Gastroesophageal sphincter (tissue), 3 donors: Measurements from ENCODE around the gene MYOF.
A peak's percentile ranks its signal among the peaks of the same experiment; 100 is the strongest.

Experiments used
- POLR2A ChIP-seq, 2 donors: fragments of 450-650 bp; IDR thresholded peaks; one replicate each; pipeline ENCODE4 v1.6.1; 2017; ENCODE audit warnings: antibody characterized with exemption in 2 of 2, mild to moderate bottlenecking in 2 of 2, moderate library complexity in 1 of 2
- TF ChIP-seq, protein P1 (sequence below), 4 experiments: fragments of 200-600 bp in 2 of 4; fragments of 450-650 bp in 2 of 4; sonication (generic) in 1 of 4; IDR thresholded peaks; one replicate each; pipeline ENCODE4 v1.5.1; 2017 to 2019; ENCODE audit warnings: antibody characterized with exemption in 4 of 4, mild to moderate bottlenecking in 2 of 4, moderate library complexity in 2 of 4

DNA sequence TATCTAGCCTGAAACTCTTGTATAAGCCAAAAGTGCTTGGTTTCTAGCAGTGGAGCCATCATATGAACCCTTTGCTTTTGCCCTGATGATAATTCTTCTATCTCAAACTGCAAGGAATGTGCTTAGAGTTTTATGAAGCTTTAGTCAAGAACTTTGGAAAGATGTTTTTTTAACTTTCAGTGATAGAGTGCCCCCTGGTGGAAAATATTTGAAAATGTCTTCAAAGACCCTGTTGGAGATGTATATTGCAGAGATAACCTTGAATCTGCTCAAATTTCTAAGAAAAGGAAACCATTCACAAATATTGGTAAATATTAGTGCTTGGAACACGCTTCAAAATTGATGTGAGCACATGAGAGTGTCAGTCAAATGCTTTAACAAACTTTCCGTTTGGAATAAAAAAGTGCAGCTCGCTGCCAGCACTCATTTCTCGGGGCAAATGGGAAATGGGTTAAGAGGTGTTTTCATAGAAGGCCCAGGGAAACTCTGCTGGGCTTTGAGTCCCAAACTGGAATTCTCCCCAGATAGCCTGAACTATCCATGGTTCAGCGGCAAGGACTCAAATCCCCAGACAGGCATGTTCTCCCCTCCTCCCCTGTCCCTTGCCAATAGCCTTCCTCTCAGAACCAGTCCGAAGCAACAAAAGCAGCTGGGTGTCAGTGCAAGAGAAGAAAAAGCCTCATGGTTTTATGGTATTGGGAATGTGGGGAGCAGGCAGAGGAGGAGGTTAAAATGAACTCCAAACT is 129.3 kb downstream of the MYOF start:
- TF ChIP-seq POLR2A (IDR thresholded peaks at IDR 0.05), result no peak
- TF ChIP-seq, protein P1, sequence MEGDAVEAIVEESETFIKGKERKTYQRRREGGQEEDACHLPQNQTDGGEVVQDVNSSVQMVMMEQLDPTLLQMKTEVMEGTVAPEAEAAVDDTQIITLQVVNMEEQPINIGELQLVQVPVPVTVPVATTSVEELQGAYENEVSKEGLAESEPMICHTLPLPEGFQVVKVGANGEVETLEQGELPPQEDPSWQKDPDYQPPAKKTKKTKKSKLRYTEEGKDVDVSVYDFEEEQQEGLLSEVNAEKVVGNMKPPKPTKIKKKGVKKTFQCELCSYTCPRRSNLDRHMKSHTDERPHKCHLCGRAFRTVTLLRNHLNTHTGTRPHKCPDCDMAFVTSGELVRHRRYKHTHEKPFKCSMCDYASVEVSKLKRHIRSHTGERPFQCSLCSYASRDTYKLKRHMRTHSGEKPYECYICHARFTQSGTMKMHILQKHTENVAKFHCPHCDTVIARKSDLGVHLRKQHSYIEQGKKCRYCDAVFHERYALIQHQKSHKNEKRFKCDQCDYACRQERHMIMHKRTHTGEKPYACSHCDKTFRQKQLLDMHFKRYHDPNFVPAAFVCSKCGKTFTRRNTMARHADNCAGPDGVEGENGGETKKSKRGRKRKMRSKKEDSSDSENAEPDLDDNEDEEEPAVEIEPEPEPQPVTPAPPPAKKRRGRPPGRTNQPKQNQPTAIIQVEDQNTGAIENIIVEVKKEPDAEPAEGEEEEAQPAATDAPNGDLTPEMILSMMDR (IDR thresholded peaks at IDR 0.05), result peak; percentile 66 to 78 (median 74)
